Activated CD4-positive, alpha-beta memory T cell treated with anti-CD3 and anti-CD28 coated beads, Interleukin-2, amount 10 ng/mL, durations not matched to agents 7 days and 5 days (primary cell): Measurements from ENCODE around the gene NELFCD. TPM values are rescaled to one million over a fixed set of nuclear protein-coding genes. Genes with fewer than 3 reads are reported as not detected.
A peak's percentile ranks its signal among the peaks of the same experiment; 100 is the strongest.

Experiments used
- CTCF ChIA-PET: fragments of 350-600 bp; sonication (Branson Sonifier 250); formaldehyde crosslinking; loops from one replicate; lab custom pipeline; 2021; ENCODE audit warnings: antibody characterized with exemption, inconsistent platforms; lab: Charles Lee
- POLR2A ChIA-PET: fragments of 350-600 bp; sonication (Branson Sonifier 250); formaldehyde crosslinking; loops from one replicate; lab custom pipeline; 2021; ENCODE audit warnings: antibody characterized with exemption; lab: Charles Lee
- DNase-seq: peaks from one replicate; pipeline ENCODE4 v3.0.0-alpha.2; 2020
- H3K27ac Mint-ChIP-seq: one replicate; pipeline ENCODE4 v1.8.0; 2021; ENCODE audit warnings: mild to moderate bottlenecking, mixed read lengths
- H3K27me3 Mint-ChIP-seq: one replicate; pipeline ENCODE4 v1.8.0; 2021; ENCODE audit warnings: mixed read lengths
- H3K36me3 Mint-ChIP-seq: one replicate; pipeline ENCODE4 v1.8.0; 2021; ENCODE audit warnings: low read depth, mixed read lengths
- H3K4me1 Mint-ChIP-seq: one replicate; pipeline ENCODE4 v1.8.0; 2021; ENCODE audit warnings: mixed read lengths
- H3K4me3 Mint-ChIP-seq: one replicate; pipeline ENCODE4 v1.8.0; 2021; ENCODE audit warnings: mild to moderate bottlenecking, mixed read lengths
- H3K9me3 Mint-ChIP-seq: one replicate; pipeline ENCODE4 v1.8.0; 2021; ENCODE audit warnings: mixed read lengths
- total RNA-seq, 2 experiments: library from RNA; stranded (reverse); gene quantifications; one replicate each; pipeline ENCODE4 v1.2.3, GENCODE V29; 2021

NELFCD gene
- total RNA-seq, 2 experiments from 2014 or later, result 63.3 to 69.0 TPM

DNA sequence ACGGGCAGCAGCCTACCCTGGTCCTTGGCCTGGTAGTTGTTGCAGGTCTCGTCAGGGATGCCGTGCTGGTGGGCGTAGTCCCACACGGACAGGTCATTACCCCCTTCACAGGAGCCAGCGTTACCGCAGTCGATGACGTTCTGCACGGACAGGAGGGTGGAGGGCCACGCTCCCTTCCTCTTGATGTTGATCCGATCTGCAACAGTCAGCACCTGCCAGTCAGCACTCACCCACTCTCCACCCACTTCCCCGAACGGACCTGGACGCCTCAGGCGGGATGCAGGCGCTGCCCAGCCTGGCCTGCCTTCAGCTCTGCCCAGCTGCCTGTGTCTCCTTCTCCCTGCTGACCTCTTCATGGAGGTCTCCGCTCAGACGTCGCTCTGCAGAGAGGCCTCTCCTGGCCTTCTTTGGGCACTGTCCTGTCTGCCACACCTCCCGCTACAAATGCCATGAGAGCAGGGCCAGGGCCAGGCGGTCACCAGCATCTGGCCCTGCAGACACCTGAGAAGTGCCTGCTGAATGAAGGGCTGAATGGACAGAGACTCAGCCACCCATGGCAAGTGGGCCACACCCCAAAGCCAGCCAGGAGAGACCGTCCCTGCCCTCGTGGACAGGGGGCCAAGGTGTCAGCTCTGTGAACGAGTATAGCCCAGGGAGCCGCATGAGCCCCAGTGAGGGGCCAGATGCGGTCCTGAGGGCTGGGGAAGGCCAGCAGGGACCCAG lies 20.6 kb downstream of the NELFCD start:
- no peak overlapping the region for H3K4me3 Mint-ChIP-seq
- CTCF ChIA-PET, result interaction anchor here (0.5 kb wide), 1 partner anchor 1574 kb away, joined by 3 read pairs; no protein-coding TSS in a partner anchor
- DNase-seq, result no peak
- no peaks in the 10 kb centered on the region for H3K27me3 Mint-ChIP-seq
- H3K27ac Mint-ChIP-seq, result no peak overlapping the region
- no peaks in the 10 kb centered on the region for H3K9me3 Mint-ChIP-seq
- peaks cover 44% of the 10 kb centered on the region for H3K36me3 Mint-ChIP-seq
- peaks cover 40% of the 10 kb centered on the region for H3K4me1 Mint-ChIP-seq
- POLR2A ChIA-PET, result no interaction called here

DNA sequence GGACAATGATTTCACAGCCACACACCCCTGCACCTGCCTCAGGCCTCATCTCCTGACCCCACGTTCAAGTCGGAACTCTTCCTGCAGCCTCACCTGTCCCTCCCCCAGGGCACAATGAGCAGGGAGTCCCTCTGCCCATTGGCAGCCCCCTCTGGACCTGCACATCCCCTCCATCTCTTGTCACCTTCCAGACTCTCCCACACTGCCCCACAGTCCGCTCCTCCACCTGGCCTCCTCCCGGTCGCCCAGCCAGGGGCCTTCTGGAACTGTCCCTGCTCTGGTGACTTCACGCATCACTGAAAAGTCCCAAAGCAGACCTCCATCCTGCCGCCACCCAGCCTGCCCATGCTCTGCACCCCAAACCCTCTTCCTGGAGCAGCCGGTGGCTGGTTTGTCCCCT lies 21.3 kb downstream of the NELFCD start:
- Mint-ChIP-seq H3K4me1 (peaks cover 40% of the 10 kb centered on the region), H3K27ac (no peak overlapping the region), H3K9me3 (no peaks in the 10 kb centered on the region), H3K4me3 (no peak overlapping the region), H3K27me3 (no peaks in the 10 kb centered on the region), H3K36me3 (peaks cover 37% of the 10 kb centered on the region)
- CTCF ChIA-PET, result no interaction called here
- no peak for DNase-seq
- POLR2A ChIA-PET, result interaction anchor here (0.8 kb wide), 1 partner anchor 30 kb away, joined by 3 read pairs; the partner anchor contains the start of gene ATP5F1E

DNA sequence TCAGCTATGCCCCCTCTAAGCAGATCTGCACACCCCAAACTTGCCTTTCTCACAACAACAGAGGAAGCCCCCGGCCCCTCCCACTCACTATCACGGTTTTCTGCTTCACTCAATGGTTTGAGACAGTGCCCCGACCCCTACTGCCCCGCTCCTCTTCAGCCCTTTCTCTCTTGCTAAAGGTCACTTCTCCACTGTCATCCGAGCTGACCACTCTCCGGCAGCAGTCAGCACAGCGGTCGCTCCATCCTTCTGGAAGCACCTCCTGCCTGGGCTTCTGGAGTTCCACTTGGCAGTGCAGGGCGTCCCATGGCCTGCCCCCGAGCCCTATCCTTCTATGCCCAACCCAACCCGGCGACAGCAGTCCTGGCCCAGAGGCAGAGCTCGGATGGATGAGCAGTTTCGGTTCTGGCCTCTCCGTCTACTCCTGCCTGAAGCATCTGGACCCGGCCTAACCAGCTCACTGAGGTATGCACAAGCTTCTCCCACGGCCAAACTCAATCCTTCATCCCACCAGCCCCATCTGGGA lies 21.9 kb downstream of the NELFCD start:
- POLR2A ChIA-PET, result interaction anchor here (0.8 kb wide), 1 partner anchor 29 kb away, joined by 3 read pairs; the partner anchor contains the start of gene ATP5F1E
- no peak for DNase-seq
- Mint-ChIP-seq H3K27me3 (no peaks in the 10 kb centered on the region), H3K27ac (no peak overlapping the region), H3K4me1 (peaks cover 41% of the 10 kb centered on the region), H3K36me3 (peaks cover 32% of the 10 kb centered on the region), H3K9me3 (no peaks in the 10 kb centered on the region), H3K4me3 (no peak overlapping the region)
- CTCF ChIA-PET, result no interaction called here

DNA sequence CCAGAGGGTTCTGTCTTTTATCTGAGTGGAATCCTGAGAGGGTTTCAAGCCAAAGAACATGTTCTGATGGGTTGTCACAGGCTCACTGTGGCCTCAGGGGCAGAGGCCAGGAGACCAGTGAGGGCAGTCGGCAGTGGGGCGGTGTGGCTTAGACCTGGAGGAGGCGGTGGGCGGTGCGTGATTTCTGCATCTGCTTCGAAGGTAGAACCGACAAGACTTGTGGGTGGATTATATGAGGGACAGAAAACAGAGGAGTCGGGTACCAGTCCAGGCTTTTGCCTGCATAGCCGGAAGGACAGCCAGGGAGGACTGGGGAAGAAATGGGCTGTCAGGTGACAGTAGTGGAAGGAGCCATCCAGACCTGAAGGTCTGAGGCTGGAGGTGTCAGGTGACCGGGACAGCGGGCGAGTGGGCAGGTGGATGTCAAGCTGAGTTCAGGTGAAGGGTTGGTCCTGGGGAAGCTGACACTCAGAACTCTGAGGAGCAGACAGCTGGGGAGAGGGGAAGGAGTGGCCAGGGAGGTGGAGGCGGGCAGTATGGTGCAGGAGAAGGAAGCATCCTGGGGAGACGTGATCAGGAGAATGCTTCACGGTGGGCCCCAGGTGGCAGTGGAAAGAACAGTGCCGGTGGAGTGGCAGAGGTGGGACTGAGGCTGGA lies 22.9 kb downstream of the NELFCD start:
- ChIA-PET POLR2A (interaction anchor here (0.8 to 2.0 kb wide), 2 partner anchors 9 to 21 kb away, joined by 3 to 7 read pairs; no protein-coding TSS in a partner anchor), CTCF (no interaction called here)
- Mint-ChIP-seq H3K4me1 (peaks cover 41% of the 10 kb centered on the region), H3K27me3 (no peaks in the 10 kb centered on the region), H3K4me3 (peak overlapping the region; percentile 36), H3K27ac (peak overlapping the region; percentile 88), H3K36me3 (peaks cover 26% of the 10 kb centered on the region), H3K9me3 (no peaks in the 10 kb centered on the region)
- no peak for DNase-seq

DNA sequence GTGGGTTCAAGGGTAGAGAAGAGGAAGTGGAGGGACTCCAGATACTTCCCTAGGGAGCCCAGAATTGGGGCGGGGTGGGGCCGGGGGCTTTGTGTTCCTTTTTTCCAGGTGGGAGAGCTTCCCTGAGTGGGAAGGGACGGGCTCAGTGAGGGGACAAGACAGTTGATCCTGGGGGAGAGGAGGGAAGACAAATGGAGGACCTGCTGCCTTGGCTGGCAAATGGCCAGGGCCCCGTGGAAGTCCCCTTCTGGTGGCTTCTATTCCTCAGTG lies 23.4 kb downstream of the NELFCD start:
- H3K27me3 Mint-ChIP-seq, result no peaks in the 10 kb centered on the region
- no peaks in the 10 kb centered on the region for H3K9me3 Mint-ChIP-seq
- peak overlapping the region; percentile 78 for H3K4me3 Mint-ChIP-seq
- peak overlapping the region; percentile 88 for H3K27ac Mint-ChIP-seq
- ChIA-PET CTCF (no interaction called here), POLR2A (interaction anchor here (0.8 to 2.1 kb wide), 3 partner anchors 10 to 28 kb away, joined by 3 to 23 read pairs (median 7); partner anchors contain the start of gene ATP5F1E)
- peaks cover 41% of the 10 kb centered on the region for H3K4me1 Mint-ChIP-seq
- H3K36me3 Mint-ChIP-seq, result peaks cover 24% of the 10 kb centered on the region
- DNase-seq, result peak; percentile 35

DNA sequence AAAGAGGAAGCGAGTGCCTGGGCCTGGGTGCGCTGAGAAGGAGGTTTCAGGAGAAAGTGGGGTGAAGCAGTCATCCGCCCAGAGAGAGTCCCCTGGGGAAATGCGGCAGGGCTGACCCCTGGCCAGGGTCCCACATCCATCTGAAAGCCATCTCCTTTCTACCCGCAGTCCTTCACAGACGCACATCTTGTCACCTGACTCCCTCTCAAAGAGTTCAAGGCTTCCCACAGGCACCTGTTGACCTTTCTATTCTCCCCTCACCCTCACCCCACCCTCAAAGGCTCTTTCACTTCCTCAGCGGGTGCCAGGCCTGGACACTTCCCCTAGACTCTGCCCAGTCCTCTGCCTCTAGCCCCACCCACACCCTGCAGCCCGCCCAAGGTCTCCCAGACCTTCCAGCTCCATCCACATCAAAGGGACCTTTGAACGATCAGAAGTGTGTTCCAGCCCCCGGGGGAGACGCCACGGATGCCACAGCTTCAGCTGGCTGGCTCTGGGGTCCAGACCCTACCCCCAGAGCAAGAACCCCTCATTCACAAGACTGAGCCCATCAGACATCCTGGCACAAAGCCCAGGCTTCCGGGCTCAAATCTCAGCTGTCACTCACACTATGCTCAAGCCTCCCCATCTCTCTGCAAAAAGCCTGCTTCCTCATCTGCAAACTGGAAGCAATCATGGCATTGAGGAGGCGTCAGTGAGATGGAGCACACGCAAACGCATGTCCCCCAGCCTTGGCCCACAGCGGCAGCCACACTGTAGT lies 23.9 kb downstream of the NELFCD start:
- peak; percentile 51 for DNase-seq
- no peaks in the 10 kb centered on the region for H3K27me3 Mint-ChIP-seq
- peaks cover 43% of the 10 kb centered on the region for H3K4me1 Mint-ChIP-seq
- H3K9me3 Mint-ChIP-seq, result no peaks in the 10 kb centered on the region
- ChIA-PET POLR2A (interaction anchor here (1.1 to 2.1 kb wide), 4 partner anchors 10 to 354 kb away, joined by 4 to 23 read pairs (median 6); partner anchors contain the start of genes ATP5F1E and STX16), CTCF (no interaction called here)
- peaks cover 23% of the 10 kb centered on the region for H3K36me3 Mint-ChIP-seq
- H3K27ac Mint-ChIP-seq, result peak overlapping the region; percentile 88
- peak overlapping the region; percentile 78 for H3K4me3 Mint-ChIP-seq

DNA sequence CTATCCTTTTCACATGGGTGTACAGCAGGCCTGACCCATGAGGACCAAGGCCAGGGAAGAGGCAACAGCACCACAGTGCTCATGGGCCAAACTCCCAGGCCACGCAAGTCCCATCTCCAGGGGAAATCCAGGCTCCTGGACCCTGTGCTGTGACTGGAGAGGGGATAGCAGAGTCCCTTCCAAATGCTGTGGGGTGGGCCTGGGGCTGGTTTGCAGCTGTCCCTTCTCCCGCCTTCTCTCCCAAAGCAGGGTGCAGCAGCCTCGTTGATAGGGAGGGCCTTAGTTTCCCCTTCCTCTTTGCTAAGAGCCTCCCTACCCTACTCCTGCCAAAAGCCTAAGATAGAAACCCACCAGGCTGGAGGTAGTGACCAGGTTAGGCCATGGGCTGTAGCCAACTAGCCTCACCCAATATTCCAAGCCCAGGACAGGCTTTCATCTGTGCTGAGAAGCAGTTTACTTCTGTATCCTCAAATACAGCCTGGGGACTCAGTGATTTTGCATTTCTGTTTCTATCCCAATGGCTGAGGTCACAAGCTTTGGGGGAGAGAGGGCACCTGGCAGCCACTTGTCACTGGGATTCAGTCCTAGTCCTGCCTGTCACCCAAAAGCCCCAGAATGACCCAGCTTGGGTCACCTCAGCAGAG lies 24.6 kb downstream of the NELFCD start:
- peak overlapping the region; percentile 88 for H3K27ac Mint-ChIP-seq
- H3K27me3 Mint-ChIP-seq, result no peaks in the 10 kb centered on the region
- H3K4me1 Mint-ChIP-seq, result peaks cover 46% of the 10 kb centered on the region
- ChIA-PET CTCF (no interaction called here), POLR2A (interaction anchor here (0.6 to 2.1 kb wide), 5 partner anchors 11 to 354 kb away, joined by 3 to 23 read pairs (median 6); partner anchors contain the start of genes ATP5F1E and STX16)
- no peak for DNase-seq
- peaks cover 20% of the 10 kb centered on the region for H3K36me3 Mint-ChIP-seq
- no peaks in the 10 kb centered on the region for H3K9me3 Mint-ChIP-seq
- H3K4me3 Mint-ChIP-seq, result peak overlapping the region; percentile 78

DNA sequence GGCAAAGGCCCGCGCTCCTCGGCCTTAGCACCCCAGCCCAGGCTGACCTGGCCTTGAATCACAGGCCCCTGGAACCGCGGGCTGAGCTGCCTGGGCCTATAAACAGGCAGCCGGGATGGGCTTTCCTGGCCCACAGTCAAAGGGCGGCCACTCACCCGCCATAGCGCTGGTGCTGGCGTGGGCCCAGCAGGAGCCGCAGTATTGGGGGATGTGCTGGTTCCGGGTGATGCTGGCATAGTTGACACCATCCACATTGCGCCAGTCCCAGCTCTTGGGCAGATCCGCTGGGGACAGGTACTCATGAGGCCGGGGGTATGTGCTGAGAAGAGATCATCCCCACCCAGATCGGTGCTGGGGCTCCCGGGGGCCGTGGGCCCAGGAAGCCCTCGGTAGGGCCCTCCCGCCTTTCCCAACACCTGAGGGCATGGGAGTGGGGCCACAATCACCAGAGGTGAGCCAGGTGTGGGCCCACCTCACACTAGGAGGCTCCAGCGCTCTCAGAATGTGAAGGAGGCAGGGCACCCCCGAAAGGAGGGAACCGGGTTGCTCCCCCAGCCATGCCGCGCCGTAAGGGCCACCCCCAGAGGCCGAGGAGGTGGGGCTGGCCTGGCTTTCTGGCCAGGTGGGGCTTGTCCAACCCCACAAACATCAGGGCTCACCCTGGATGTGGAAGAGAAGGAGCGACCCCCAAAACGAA lies 25.3 kb downstream of the NELFCD start:
- Mint-ChIP-seq H3K9me3 (no peaks in the 10 kb centered on the region), H3K4me1 (peaks cover 52% of the 10 kb centered on the region), H3K4me3 (peak overlapping the region; percentile 78), H3K36me3 (peaks cover 19% of the 10 kb centered on the region), H3K27me3 (no peaks in the 10 kb centered on the region), H3K27ac (peak overlapping the region; percentile 59)
- ChIA-PET POLR2A (interaction anchor here (0.6 to 2.1 kb wide), 4 partner anchors 10 to 355 kb away, joined by 3 to 23 read pairs (median 5); partner anchors contain the start of genes ATP5F1E and STX16), CTCF (no interaction called here)
- DNase-seq, result no peak

DNA sequence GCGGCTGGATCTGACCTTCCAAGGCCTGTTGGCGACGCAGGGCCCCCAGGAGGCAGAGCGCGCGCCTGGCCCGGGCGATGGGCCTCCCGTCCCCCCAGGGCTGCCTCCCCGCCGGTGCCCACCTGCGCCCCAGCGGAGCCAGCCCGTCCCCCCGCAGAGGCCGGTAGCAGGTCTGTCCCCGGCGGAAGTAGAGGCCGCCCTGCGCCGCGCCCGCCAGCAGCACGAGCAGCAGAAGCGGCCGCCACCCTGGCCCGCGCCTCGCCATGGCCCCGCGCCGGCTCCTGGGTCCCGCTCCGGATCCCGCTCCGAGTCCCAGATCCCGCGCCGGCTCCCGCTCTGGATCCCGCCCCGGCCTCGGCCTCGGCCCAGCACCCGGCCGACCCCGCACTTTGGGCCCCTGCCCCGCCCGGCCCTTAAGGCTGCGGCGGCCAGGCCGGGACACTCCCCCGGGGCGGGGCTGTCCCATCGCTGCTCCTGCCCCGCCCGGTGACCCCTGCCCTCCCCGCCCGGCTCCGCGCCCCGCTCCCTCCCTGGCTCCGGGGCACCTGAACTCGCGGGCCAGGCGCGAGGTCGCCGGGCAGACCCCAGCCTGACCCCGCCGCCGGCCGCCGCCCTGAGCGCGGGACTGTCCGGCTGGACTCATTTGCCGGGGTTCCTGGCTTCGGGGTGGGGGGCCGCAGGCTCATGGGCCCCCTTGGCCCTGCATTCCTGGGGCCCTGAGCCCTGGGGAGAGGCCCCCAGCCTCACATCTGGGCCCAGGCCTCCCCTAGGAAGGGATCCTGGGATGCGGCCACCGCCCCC lies 26.0 kb downstream of the NELFCD start, which contains the start of gene CTSZ:
Gene CTSZ, minus strand, starts transcription at position 391 of the 801 bp plus-strand sequence. Its CDS starts 126 bp downstream, at position 265.
- H3K27me3 Mint-ChIP-seq, result no peaks in the 10 kb centered on the region
- peaks cover 59% of the 10 kb centered on the region for H3K4me1 Mint-ChIP-seq
- no peaks in the 10 kb centered on the region for H3K9me3 Mint-ChIP-seq
- H3K4me3 Mint-ChIP-seq, result peak within 1 kb of the TSS; percentile 78
- H3K27ac Mint-ChIP-seq, result peak within 1 kb of the TSS; percentile 59
- peak; percentile 61 for DNase-seq
- ChIA-PET CTCF (no interaction called here), POLR2A (interaction anchor here (2.0 kb wide), 1 partner anchor 25 kb away, joined by 17 read pairs; the partner anchor contains the start of gene ATP5F1E)
- peaks cover 14% of the 10 kb centered on the region for H3K36me3 Mint-ChIP-seq

DNA sequence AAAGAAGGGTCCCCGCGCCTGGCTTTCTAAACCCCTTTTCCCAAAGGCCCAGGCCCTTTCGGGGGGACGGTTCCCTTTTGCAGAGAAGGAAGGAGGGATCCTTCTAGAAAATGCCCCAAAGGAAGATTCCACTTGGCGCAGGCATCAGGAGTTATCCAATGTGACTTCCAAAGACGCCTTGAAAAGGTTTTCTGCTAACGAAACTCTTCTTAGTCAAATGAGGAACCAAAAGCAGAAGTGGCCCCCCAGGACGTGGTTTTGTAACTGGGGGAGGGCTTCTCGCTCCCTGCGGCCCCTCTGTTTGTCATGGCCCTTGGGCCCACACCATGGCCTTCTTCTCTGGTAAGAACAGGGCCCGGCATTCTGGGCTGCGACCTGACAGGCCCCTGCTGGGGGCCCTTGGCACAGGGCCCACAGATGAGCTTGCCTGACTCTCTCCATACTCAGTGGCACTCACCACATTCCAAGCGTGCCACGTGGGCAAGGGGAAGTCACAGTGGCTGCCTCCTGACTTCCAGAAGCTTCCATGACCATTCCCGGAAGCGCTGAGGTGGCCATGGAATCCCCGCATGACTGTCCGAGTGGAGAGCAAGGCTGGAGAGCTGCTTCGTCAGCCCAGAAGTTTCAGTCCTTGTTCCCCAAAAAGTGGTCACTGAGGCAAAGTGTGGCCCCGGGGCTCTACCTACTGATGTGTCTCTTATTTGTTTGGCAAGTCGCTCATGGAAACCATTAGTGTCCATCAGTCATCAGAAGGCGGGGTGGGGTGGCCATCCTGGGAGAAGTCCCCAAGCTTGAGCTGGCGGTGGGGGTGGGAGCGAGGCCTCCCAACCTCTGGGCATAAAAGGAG lies 26.8 kb downstream of the NELFCD start:
- ChIA-PET POLR2A (interaction anchor here (0.6 to 2.0 kb wide), 4 partner anchors 24 to 119 kb away, joined by 3 to 17 read pairs (median 4); partner anchors contain the start of gene ATP5F1E), CTCF (interaction anchor here (1.5 kb wide), 1 partner anchor 36 kb away, joined by 3 read pairs; no protein-coding TSS in a partner anchor)
- H3K4me3 Mint-ChIP-seq, result peak overlapping the region; percentile 70
- no peaks in the 10 kb centered on the region for H3K9me3 Mint-ChIP-seq
- H3K27me3 Mint-ChIP-seq, result no peaks in the 10 kb centered on the region
- peak overlapping the region; percentile 47 for H3K27ac Mint-ChIP-seq
- DNase-seq, result no peak
- peaks cover 7% of the 10 kb centered on the region for H3K36me3 Mint-ChIP-seq
- peaks cover 60% of the 10 kb centered on the region for H3K4me1 Mint-ChIP-seq
